Activated CD4-positive, alpha-beta memory T cell treated with anti-CD3 and anti-CD28 coated beads, Interleukin-2, amount 10 ng/mL, durations not matched to agents 7 days and 5 days (primary cell): ENCODE measurements around the gene INAFM1. TPM values are rescaled to one million over a fixed set of nuclear protein-coding genes. Genes with fewer than 3 reads are reported as not detected.

Experiments used
- CTCF ChIA-PET: fragments of 350-600 bp; sonication (Branson Sonifier 250); formaldehyde crosslinking; loops from one replicate; lab custom pipeline; 2021; ENCODE audit warnings: antibody characterized with exemption, inconsistent platforms; lab: Charles Lee
- POLR2A ChIA-PET: fragments of 350-600 bp; sonication (Branson Sonifier 250); formaldehyde crosslinking; loops from one replicate; lab custom pipeline; 2021; ENCODE audit warnings: antibody characterized with exemption; lab: Charles Lee
- DNase-seq: peaks from one replicate; pipeline ENCODE4 v3.0.0-alpha.2; 2020
- H3K27ac Mint-ChIP-seq: one replicate; pipeline ENCODE4 v1.8.0; 2021; ENCODE audit warnings: mild to moderate bottlenecking, mixed read lengths
- H3K27me3 Mint-ChIP-seq: one replicate; pipeline ENCODE4 v1.8.0; 2021; ENCODE audit warnings: mixed read lengths
- H3K36me3 Mint-ChIP-seq: one replicate; pipeline ENCODE4 v1.8.0; 2021; ENCODE audit warnings: low read depth, mixed read lengths
- H3K4me1 Mint-ChIP-seq: one replicate; pipeline ENCODE4 v1.8.0; 2021; ENCODE audit warnings: mixed read lengths
- H3K4me3 Mint-ChIP-seq: one replicate; pipeline ENCODE4 v1.8.0; 2021; ENCODE audit warnings: mild to moderate bottlenecking, mixed read lengths
- H3K9me3 Mint-ChIP-seq: one replicate; pipeline ENCODE4 v1.8.0; 2021; ENCODE audit warnings: mixed read lengths
- total RNA-seq, 2 experiments: library from RNA; stranded (reverse); gene quantifications; one replicate each; pipeline ENCODE4 v1.2.3, GENCODE V29; 2021

Gene INAFM1
- total RNA-seq, 2 experiments from 2014 or later = 12.6 to 13.9 TPM

DNA sequence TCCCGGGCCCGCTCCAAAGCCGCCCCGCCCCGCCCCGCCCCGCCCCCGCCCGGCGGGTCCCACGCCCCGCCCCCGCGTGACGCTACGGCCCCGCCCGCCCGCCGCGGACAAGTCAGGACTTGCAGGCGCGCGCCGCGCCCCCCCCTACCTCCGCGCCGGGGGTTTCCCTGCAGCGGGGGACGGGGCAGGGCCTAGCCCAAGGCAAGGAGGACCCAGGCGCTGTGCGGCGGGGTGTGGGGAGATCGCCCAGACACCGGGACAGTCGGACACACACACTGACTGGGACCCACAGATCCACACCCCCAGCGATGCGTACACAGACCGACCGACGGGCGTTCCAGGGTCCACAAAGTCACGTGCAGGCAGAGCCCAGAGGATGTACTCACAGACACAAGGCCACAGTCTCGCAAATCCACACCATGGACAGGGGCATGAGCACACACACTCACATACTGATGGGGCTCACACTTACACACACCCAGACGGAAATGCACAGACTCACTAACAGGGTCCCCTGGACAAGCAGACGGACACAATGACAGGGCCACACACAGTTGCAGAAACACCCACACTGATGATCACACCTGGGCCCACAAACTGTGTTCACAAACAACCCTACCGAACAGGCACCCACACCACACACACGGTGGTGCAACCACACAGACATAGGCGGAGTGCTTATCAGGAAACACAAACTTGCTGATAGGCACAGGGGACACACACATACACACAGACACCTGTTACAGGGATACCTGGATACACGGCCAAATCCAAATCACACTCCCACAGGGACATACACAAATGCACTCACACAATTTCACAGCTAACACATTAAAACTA is 43.2 kb upstream of the INAFM1 start:
- H3K4me3 Mint-ChIP-seq = peak overlapping the region; percentile 63
- peak; percentile 92 for DNase-seq
- peaks cover 29% of the 10 kb centered on the region for H3K4me1 Mint-ChIP-seq
- ChIA-PET POLR2A (interaction anchor here (1.1 to 3.0 kb wide), 4 partner anchors 9 to 118 kb away, joined by 3 to 34 read pairs (median 10); partner anchors contain the start of gene ZC3H4), CTCF (interaction anchor here (0.9 to 4.8 kb wide), 5 partner anchors 13 to 81 kb away, joined by 3 to 59 read pairs (median 10); no protein-coding TSS in a partner anchor)
- H3K27ac Mint-ChIP-seq = peak overlapping the region; percentile 85
- no peaks in the 10 kb centered on the region for H3K27me3 Mint-ChIP-seq
- no peaks in the 10 kb centered on the region for H3K36me3 Mint-ChIP-seq
- H3K9me3 Mint-ChIP-seq = no peaks in the 10 kb centered on the region

DNA sequence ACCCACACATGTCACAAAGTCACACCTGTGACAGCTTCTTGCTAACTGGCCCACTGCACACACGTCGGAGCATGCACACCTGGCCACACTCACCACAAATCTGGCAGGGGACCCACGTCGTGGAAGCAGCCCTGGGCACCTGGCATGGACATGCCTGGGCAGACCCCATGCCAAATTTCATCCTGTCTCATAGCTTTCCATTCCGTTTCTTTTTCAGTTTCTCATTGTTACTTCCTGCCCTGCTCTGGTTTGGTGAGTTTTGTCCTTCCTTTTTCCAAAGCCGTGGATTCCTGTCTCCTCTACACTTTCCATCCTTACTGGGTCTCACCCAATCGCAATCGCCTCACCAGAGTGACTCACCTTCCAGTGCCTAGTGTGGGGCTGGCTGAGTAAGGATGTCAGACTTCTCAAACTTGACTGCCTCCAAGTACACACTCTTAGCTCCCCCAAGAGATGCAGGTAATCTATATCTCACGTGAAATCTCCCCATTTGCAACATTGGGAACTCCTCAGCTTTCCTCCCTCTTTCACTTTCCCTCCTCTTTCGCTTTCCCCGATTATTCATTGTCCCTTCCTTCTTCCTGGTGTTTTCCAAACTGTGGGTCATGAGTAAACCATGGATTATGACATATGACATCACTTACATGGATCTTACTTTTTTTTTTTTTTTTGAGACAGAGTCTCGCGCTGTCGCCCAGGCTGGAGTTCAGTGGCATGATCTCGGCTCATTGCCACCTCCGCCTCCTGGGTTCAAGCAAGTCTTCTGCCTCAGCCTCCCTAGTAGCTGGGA is 42.1 kb upstream of the INAFM1 start:
- Mint-ChIP-seq H3K36me3 (no peaks in the 10 kb centered on the region), H3K4me1 (peaks cover 19% of the 10 kb centered on the region), H3K27ac (peak overlapping the region; percentile 56), H3K4me3 (peak overlapping the region; percentile 63), H3K27me3 (peaks cover 2% of the 10 kb centered on the region), H3K9me3 (no peaks in the 10 kb centered on the region)
- POLR2A ChIA-PET = interaction anchor here (0.8 to 3.0 kb wide), 6 partner anchors 8 to 119 kb away, joined by 3 to 34 read pairs (median 5); partner anchors contain the start of genes CCDC9 and ZC3H4
- peak; percentile 35 for DNase-seq
- CTCF ChIA-PET = interaction anchor here (0.9 to 4.8 kb wide), 5 partner anchors 12 to 82 kb away, joined by 3 to 59 read pairs (median 10); no protein-coding TSS in a partner anchor

DNA sequence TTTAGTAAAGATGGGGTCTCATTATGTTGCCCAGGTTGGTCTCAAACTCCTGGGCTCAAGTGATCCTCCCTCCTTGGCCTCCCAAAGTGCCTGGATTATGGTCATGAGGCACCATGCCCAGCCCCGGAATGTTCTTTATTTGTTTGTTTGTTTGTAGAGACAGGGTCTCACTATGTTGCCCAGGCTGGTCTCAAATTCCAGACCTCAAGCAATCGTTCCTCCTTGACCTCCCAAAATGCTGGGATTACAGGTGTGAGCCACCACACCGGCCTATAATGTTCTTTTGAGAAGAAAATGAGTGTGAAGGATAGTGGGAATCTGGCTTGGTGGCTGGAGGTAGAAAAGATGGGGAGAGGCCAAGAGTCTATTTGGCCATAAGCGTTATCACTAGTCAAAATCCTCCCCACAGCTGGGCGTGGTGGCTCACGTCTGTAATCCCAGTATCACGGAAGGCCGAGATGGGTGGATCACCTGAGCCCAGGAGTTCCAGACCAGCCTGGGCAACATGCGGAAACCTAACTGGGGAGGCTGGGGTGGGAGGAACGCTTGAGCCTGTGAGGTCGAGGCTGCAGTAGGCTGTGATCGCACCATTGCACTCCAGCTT is 38.5 kb upstream of the INAFM1 start:
- H3K4me3 Mint-ChIP-seq = no peak overlapping the region
- peaks cover 24% of the 10 kb centered on the region for H3K4me1 Mint-ChIP-seq
- CTCF ChIA-PET = interaction anchor here (4.8 kb wide), 1 partner anchor 8 kb away, joined by 59 read pairs; no protein-coding TSS in a partner anchor
- no peak for DNase-seq
- H3K9me3 Mint-ChIP-seq = no peaks in the 10 kb centered on the region
- peaks cover 11% of the 10 kb centered on the region for H3K27me3 Mint-ChIP-seq
- POLR2A ChIA-PET = no interaction called here
- no peak overlapping the region for H3K27ac Mint-ChIP-seq
- H3K36me3 Mint-ChIP-seq = no peaks in the 10 kb centered on the region

DNA sequence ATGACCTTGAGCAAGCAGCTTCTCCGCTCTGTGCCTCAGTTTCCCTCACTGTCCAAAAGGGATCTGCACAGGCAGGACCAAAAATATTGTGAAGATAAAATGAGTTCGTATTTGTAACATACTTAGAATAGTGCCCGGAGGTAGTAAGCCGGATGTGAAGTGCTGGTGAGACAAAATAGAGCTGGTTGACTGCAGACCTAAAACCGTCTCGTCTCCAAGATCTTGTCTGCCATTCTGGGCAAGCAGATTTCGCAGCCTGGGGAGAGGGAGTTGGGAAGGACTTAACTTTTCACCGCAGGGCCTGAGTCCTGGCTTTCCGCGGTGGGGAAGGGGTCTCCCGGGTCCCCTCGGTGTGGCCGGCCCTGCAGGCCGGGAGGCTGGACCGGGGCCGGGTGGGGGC is 35.5 kb upstream of the INAFM1 start:
- DNase-seq = no peak
- no peaks in the 10 kb centered on the region for H3K9me3 Mint-ChIP-seq
- no peaks in the 10 kb centered on the region for H3K36me3 Mint-ChIP-seq
- ChIA-PET CTCF (interaction anchor here (1.0 to 1.5 kb wide), 3 partner anchors 8 to 28 kb away, joined by 3 to 5 read pairs (median 3); no protein-coding TSS in a partner anchor), POLR2A (interaction anchor here (0.9 to 2.7 kb wide), 10 partner anchors 10 to 638 kb away, joined by 3 to 18 read pairs (median 4); partner anchors contain the start of genes CALM3, CCDC9, SAE1 and ZC3H4)
- peak overlapping the region; percentile 59 for H3K4me3 Mint-ChIP-seq
- H3K27me3 Mint-ChIP-seq = peaks cover 11% of the 10 kb centered on the region
- peaks cover 16% of the 10 kb centered on the region for H3K4me1 Mint-ChIP-seq
- peak overlapping the region; percentile 12 for H3K27ac Mint-ChIP-seq

DNA sequence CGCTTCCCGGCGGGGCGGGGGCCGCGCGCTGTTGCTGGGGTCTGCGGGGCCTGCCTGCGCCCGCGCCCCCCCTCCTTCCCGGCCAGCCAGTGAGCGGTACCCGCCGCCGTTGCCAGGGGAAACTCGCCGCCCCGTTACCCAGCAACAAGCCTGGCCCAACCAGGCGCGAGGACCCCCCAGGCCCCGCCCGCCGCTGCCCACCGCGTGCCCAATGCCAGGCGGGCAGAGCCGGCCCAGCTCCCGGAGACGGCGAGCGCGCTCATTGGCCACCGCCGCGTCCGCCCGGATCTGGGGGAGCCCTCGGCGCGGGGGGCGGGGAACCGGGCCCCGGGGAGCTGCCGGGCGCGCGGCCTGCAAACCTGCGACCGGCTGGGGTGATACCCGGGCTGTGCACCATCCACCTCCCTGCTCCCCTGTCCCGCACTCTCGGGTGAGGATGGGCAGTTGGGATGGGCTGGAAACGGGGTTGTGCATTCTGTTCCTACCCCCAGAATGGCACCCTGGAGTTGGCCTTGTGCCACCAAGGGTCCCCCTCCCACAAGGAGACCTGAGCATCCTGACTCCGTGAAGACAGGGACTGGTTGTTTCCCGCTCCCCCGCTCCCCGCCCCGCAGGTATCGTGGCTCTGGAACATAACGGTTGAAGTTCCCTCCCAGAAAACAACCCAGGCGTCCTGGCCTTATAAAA is 34.9 kb upstream of the INAFM1 start:
- H3K4me1 Mint-ChIP-seq = peaks cover 22% of the 10 kb centered on the region
- CTCF ChIA-PET = interaction anchor here (1.4 to 1.5 kb wide), 2 partner anchors 8 to 29 kb away, joined by 3 read pairs; no protein-coding TSS in a partner anchor
- peak; percentile 61 for DNase-seq
- no peak overlapping the region for H3K4me3 Mint-ChIP-seq
- H3K36me3 Mint-ChIP-seq = no peaks in the 10 kb centered on the region
- peaks cover 11% of the 10 kb centered on the region for H3K27me3 Mint-ChIP-seq
- POLR2A ChIA-PET = interaction anchor here (0.9 to 2.7 kb wide), 12 partner anchors 8 to 639 kb away, joined by 3 to 18 read pairs (median 4); partner anchors contain the start of genes CALM3, CCDC9, SAE1 and ZC3H4
- H3K9me3 Mint-ChIP-seq = no peaks in the 10 kb centered on the region
- H3K27ac Mint-ChIP-seq = no peak overlapping the region

DNA sequence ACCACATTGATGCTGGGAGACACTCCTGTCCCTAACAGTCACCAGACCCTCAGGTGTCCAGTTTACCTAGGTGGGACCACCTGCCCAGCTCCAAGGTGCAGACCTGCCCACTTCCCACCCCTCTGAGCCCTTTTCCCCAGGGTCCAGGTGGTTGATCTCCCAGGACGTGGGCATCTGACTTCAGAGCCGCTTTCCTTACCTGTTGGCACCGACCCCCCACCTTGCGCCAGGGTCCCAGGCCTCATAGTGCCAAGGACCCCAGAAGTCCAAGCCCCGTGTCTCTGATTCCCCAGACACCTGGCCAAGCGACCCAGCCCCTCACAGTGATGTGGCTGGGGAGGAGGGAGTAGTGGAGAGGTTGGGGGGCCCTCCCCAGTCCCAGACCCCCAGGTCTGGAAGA is 34.1 kb upstream of the INAFM1 start:
- no peaks in the 10 kb centered on the region for H3K9me3 Mint-ChIP-seq
- no peak overlapping the region for H3K4me3 Mint-ChIP-seq
- peaks cover 30% of the 10 kb centered on the region for H3K4me1 Mint-ChIP-seq
- no peak overlapping the region for H3K27ac Mint-ChIP-seq
- no peak for DNase-seq
- CTCF ChIA-PET = interaction anchor here (1.4 kb wide), 1 partner anchor 30 kb away, joined by 3 read pairs; no protein-coding TSS in a partner anchor
- peaks cover 11% of the 10 kb centered on the region for H3K27me3 Mint-ChIP-seq
- H3K36me3 Mint-ChIP-seq = no peaks in the 10 kb centered on the region
- POLR2A ChIA-PET = interaction anchor here (1.0 to 2.1 kb wide), 6 partner anchors 8 to 29 kb away, joined by 3 to 13 read pairs (median 7); partner anchors contain the start of gene CCDC9

DNA sequence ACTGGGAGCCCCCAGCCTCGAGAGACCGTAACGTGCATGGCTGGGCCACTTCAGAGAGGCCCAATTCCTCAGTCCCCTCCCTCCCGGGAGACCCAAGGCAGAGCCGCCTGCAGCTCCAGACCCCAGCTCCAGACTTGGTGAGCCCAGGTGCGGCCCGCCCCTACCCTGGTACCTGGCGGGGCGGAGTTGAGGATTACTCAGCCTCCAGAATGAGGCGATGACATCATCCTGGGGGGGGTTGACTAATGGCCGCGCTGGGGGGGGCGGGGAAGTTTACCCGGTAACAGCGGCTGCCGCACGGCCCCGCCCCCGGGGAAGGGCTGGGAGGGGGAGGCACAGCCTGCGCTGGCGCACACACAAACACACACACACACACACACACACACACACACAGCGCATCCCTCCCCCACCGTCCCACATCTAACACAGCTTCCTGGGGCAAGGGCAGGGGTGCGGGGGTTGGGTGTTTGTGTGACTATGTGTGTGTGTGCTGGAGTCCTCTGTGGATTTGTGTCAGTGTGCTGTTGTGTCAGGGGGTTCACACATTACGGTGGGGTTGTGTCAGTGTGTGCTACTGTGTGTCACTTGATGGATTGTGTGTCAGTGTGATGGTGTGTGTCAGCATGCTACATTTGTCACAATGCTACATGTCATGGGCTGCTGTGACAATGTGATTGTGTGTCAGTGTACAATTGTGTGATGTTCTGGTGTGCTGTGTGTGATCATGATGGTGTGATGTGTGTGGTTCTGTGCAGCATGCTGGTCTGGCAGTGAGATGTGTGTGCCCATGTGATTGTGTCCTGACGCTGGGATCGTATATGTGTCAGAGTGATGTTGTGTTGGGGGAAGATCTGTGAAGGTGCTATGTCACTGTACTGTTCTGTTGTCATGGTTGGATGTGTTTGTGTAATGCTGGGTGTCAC is 33.4 kb upstream of the INAFM1 start:
- ChIA-PET CTCF (no interaction called here), POLR2A (interaction anchor here (1.0 to 2.1 kb wide), 5 partner anchors 9 to 30 kb away, joined by 3 to 13 read pairs (median 9); partner anchors contain the start of gene CCDC9)
- Mint-ChIP-seq H3K9me3 (no peaks in the 10 kb centered on the region), H3K27ac (no peak overlapping the region), H3K27me3 (peaks cover 11% of the 10 kb centered on the region), H3K4me3 (no peak overlapping the region), H3K4me1 (peaks cover 30% of the 10 kb centered on the region), H3K36me3 (no peaks in the 10 kb centered on the region)
- DNase-seq = peak; percentile 86

DNA sequence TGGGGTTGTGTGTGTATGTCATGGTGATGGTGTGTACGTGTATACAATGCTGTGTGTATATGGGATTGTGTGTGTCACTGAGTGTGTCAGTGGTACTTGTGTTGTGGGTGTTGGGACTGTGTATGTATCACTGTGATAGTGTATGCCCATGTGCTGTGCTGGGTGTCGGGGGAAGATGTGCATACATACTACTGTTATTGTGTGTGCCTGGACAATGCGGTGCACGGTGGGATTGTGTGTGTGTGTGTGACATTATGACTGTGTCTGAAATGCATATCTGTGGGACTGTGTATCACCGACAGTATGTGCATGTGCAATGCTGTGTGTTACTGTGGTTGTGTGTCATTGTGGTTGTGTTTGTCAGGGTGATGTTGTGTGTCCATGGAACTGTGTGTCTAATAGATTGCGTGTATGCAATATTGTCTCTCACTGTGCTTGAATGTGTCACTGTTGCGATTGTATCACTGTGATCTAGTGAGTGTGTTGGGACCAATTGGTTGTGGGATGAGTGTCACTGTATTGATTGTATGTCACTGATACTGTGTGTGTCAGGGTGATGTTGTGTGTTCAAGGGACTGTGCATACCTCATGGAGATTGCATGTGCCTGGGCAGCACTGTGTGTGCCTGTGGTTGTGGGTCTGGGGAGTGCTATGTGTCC is 32.6 kb upstream of the INAFM1 start:
- H3K36me3 Mint-ChIP-seq = no peaks in the 10 kb centered on the region
- H3K4me1 Mint-ChIP-seq = peaks cover 30% of the 10 kb centered on the region

DNA sequence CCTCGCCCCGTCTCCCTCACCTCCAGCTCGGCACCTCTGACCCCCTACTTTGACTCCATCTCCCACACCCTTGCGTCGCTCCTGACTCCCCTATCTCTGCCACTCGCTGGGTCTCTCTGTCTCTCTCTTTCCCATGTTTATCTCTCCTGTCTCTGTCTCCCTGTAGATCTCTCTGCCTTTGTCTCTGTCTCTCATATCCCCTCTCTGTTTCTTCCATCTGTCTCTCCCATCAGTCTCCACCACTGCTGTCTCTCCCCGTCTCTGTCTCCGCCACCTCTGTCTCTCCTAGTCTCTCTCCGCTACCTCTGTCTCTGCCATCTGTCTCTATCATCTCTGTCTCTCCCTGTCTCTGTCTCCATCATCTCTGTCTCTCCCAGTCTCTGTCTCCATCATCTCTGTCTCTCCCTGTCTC is 31.3 kb upstream of the INAFM1 start:
- H3K9me3 Mint-ChIP-seq = no peaks in the 10 kb centered on the region
- no peak for DNase-seq
- CTCF ChIA-PET = interaction anchor here (0.7 to 6.4 kb wide), 15 partner anchors 10 to 289 kb away, joined by 3 to 361 read pairs (median 13); partner anchors contain the start of genes CCDC9, INAFM1 and SAE1
- H3K27ac Mint-ChIP-seq = peak overlapping the region; percentile 87
- peaks cover 33% of the 10 kb centered on the region for H3K4me1 Mint-ChIP-seq
- peaks cover 9% of the 10 kb centered on the region for H3K27me3 Mint-ChIP-seq
- H3K36me3 Mint-ChIP-seq = no peaks in the 10 kb centered on the region
- H3K4me3 Mint-ChIP-seq = peak overlapping the region; percentile 70
- POLR2A ChIA-PET = interaction anchor here (1.1 to 6.2 kb wide), 8 partner anchors 11 to 131 kb away, joined by 5 to 110 read pairs (median 28); partner anchors contain the start of genes CCDC9, SAE1 and ZC3H4

More for the DNA sequence above, 32.6 kb upstream of the INAFM1 start:
- no peak for DNase-seq
- no peak overlapping the region for H3K27ac Mint-ChIP-seq
- peaks cover 11% of the 10 kb centered on the region for H3K27me3 Mint-ChIP-seq
- ChIA-PET CTCF (interaction anchor here (1.0 to 6.1 kb wide), 2 partner anchors 15 to 16 kb away, joined by 3 to 134 read pairs; partner anchors contain the start of gene CCDC9), POLR2A (interaction anchor here (1.0 to 6.2 kb wide), 8 partner anchors 9 to 85 kb away, joined by 3 to 110 read pairs (median 11); partner anchors contain the start of gene CCDC9)
- no peak overlapping the region for H3K4me3 Mint-ChIP-seq
- no peaks in the 10 kb centered on the region for H3K9me3 Mint-ChIP-seq
